Activated CD4-positive, CD25-positive, alpha-beta regulatory T cell treated with anti-CD3 and anti-CD28 coated beads, Interleukin-2, amount 50 U/mL, for 72 hours (primary cell): ENCODE data around the gene ZNF697.

ENCODE experiments used
- DNase-seq: peaks from one replicate; pipeline ENCODE4 v3.0.0; 2021

Gene ZNF697

GRCh38 chr1:119660253-119661083 lies 12.4 kb upstream of the ZNF697 start:
- DNase-seq: no peak

DNA sequence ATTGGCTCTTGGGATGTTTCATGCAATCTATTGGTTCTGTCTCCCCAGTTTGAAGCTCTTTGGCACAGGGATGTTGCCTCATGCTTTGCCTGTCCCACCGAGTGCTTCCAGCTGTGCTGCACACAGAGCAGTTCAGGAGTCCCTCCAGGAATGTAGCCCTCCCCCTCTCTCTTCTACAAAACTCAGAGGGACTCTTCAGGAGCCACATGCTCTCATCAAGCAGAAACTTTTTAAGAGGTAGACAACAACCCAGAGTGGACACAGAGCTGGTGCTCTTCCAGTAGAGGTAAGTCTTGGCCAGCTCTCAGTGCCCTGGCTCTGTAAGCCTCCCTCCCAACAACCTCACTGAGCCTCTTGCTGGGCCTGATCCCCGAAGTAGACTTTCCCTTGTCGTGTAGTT lies 11.6 kb upstream of the ZNF697 start:
- no peak for DNase-seq

- no peak for DNase-seq
Observed at GRCh38 chr1:119656410-119656955, 8.4 kb upstream of the ZNF697 start.

GRCh38 chr1:119655154-119655553 lies 7.1 kb upstream of the ZNF697 start:
- DNase-seq: no peak

DNA sequence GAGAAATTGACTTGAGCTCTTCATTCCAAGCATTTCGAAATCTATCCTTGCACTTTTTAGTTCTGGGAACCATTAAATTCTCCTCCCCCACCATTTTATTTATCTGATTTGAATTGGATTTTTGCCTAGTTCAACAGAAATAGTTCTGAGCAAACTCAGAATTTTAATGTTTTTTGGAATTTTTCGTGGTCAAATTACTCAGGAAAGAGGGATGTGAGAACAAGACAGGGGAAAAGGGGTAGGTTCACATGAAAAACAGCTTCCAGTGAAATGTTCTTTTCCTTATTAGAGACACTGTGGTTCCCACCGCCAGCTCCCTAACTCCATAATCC lies 5.7 kb upstream of the ZNF697 start:
- DNase-seq: no peak

GRCh38 chr1:119653135-119653838 lies 5.2 kb upstream of the ZNF697 start:
- no peak for DNase-seq

DNA sequence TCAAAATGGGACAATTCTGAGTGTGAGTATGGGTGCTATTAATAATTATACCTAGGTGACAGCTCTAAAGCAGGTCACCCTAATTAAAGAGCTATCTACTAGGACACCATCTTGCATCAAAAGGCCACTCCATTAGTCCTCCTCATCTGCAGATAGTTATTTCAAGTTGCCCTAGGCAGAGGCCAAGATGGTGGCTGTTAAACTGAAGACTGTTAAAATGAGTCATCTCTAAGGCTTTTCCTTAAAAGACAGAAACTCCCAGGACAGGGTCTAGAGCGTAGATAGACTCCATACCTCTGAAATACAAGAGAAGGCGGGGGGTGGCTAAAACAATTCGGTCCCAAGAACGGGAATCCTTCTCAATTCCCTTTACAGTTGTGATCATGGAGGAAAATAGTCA lies 4.5 kb upstream of the ZNF697 start:
- no peak for DNase-seq

DNA sequence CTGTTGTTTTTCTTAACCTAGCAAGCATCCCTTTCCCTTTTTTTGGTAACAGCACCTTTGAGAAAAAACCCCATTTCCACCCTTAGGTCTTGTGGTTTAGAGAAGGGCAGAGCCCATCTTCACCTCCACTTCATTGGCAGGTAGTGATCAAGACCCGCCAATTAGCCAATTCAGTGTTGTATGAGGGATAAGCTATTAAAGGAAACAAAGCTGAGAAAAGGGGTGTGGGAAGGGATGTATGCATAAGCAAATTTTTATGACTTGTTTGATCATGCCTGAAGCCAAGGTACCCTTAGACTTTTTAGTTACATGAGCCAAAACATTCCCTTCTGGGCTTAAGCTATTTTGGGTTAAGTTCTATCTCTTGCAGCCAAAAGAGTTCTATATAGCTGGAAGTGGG lies 3.6 kb upstream of the ZNF697 start:
- DNase-seq: no peak

DNA sequence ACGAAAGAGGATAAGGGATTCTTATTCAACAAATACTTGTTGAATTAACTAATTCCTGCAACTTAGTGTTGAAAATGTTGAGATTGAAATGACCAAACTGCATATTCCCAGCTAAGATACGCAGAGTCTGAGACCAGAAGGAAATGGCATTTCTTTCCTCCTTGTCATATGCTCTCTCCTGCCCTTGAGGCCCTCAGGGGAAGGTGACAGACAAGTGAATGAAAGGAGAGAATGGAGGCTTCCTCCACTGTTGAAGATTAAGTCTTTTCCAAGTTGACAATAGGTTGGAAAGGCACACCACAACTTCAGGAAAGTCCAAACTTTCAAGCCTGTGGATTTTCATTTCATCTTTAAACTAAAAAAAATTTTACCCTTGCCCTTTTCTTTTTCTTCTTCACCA lies 3.1 kb upstream of the ZNF697 start:
- DNase-seq: no peak

- no peak for DNase-seq
Observed at GRCh38 chr1:119648620-119649004, 546 bp upstream of the ZNF697 start.

DNA sequence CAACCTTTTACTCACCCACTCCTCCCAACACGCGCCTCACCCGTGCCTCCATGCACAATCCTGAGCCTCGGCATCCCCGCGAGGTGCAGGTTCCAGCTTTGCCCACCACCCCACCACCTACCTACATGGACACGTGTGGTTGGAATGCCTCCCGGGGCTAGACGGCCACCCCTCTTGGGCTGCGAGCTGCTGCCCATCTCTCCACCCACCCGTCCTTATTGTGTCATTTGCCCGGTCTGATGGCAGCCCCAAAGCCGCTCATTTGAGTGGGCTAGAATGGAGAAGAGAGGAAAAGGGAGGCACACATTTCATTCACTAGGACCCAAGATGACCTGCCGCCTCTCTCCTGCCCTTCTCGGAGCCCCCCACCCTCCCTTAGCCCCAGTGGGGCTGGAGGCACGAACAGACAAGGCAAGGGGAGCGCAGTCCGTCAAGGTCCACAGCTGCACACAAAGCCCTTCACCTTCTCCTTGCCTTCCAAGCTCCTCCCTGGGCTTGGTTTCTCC lies 785 bp downstream of the ZNF697 start:
- no peak for DNase-seq

- DNase-seq: no peak
Observed at GRCh38 chr1:119646521-119647227, 1.4 kb downstream of the ZNF697 start.

DNA sequence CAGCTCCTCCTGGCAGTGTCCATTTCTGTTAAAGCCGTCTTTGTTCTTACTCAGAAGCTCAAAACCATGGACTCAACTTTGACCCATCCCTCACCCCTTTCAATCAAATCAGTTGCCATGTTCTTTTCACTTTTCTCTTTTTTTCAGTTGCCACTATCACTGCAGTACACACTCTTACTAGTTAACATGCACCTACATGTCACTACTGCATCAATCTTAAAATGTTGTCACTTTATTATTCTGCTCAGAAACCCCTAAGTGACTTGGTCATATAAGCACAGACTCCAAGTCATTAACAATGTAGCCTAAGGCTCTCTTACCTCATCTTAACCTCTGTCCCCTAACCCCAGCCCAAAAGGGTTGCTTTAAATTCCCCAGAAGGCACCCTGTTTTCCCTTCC lies 9.0 kb downstream of the ZNF697 start:
- DNase-seq: no peak

DNA sequence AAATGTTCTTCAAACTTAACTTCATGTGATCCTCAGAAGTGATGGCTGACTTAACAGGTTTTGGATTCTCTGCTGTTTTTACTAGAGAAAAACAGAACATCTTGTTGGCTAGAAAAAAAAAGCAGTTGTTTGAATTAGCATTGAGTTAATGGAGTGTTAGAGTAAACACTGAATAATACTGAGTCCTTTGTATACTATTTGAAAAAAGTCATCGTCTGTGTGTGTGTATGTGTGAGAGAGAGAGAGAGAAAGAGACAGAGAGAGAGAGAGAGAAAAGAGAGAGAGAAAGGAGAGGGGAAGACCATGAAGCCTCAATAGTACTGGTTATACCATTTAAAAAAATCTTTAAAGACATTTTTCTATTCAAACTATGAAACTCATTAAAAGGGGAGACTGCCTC lies 10.4 kb downstream of the ZNF697 start:
- no peak for DNase-seq

GRCh38 chr1:119636491-119637089 lies 11.5 kb downstream of the ZNF697 start:
- no peak for DNase-seq

- DNase-seq: no peak
Observed at GRCh38 chr1:119635811-119636390, 12.2 kb downstream of the ZNF697 start.

DNA sequence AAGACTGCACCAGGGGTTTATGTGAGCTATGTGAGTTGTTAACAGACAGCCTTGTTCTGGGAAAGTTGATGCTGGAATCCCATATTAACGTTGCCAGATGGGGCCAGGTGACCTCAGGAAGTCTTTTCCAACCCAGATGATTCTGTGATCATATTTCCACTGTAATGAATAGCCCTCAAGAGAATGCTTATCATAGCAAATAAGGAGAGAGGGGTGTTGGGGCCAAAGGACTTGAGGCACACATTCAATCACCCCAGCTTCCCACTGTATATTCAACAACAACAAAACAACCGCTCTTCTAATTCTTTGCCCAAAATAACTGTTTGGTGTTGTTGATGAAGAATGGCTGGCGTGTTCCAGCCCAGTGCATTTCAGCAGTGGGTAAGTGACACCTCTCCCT lies 14.1 kb downstream of the ZNF697 start:
- no peak for DNase-seq

DNA sequence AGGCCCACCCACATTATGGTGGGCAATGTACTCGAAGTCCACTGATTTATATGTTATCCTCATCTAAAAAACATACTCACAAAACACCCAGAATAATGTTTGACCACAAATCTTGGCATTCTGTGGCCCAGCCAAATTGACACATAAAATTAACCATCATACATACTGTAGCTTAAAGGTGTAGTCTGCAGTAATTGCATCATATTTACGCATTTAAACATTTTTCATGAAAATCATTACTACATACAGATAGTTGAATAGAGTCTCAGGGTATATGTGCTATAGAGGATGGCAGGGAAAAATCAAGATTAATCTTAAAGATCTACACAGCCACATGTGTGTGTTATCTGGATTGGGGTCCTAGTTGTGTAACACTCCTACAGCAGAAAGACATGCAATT lies 14.5 kb downstream of the ZNF697 start:
- DNase-seq: no peak

DNA sequence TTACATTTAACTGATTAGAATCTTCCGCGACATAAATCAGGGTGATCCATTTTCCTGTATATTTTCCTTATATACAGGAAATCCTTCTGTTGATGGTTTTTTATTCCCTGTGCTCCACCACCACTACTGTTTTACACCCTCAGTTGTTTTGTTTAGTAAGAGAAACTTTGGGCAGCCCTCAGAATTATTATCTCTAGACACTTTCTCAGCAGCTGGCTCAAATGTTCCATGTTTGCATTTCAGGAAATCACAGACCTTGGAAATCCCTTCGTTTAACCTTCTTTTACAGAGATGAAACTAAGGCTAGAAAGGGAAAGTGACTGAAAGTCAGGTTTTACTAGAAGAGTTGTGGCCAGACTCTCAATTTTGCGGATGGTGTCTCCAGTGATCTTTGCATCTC lies 15.2 kb downstream of the ZNF697 start:
- no peak for DNase-seq

GRCh38 chr1:119632103-119632490 lies 16.0 kb downstream of the ZNF697 start:
- DNase-seq: no peak

- no peak for DNase-seq
Observed at GRCh38 chr1:119631433-119632102, 16.5 kb downstream of the ZNF697 start.

GRCh38 chr1:119631086-119631432 lies 17.0 kb downstream of the ZNF697 start:
- DNase-seq: no peak
